Measurements from ENCODE around the gene C4orf46. TPM values are rescaled to one million over a fixed set of nuclear protein-coding genes. Genes with fewer than 3 reads are reported as not detected.

The C4orf46 gene
- total RNA-seq, 4 donors from 2014 or later, result 12.6 to 15.4 (median 13.2) TPM

- 85 to 88% methylated on average over 3 of the region's 3 CpGs for WGBS, 2 donors
- Histone ChIP-seq H3K4me3 (replicated peaks in 1 of 3) (no peak overlapping the region), H3K4me1 (peaks cover 10 to 11% of the 10 kb centered on the region in 2 donors), H3K36me3 (no peaks in the 10 kb centered on the region), H3K9me3 (no peaks in the 10 kb centered on the region), H3K27ac (no peak overlapping the region), H3K27me3 (no peaks in the 10 kb centered on the region)
- intact Hi-C loops (cut with DNase I), result no loop called here
- TF ChIP-seq, protein P1, sequence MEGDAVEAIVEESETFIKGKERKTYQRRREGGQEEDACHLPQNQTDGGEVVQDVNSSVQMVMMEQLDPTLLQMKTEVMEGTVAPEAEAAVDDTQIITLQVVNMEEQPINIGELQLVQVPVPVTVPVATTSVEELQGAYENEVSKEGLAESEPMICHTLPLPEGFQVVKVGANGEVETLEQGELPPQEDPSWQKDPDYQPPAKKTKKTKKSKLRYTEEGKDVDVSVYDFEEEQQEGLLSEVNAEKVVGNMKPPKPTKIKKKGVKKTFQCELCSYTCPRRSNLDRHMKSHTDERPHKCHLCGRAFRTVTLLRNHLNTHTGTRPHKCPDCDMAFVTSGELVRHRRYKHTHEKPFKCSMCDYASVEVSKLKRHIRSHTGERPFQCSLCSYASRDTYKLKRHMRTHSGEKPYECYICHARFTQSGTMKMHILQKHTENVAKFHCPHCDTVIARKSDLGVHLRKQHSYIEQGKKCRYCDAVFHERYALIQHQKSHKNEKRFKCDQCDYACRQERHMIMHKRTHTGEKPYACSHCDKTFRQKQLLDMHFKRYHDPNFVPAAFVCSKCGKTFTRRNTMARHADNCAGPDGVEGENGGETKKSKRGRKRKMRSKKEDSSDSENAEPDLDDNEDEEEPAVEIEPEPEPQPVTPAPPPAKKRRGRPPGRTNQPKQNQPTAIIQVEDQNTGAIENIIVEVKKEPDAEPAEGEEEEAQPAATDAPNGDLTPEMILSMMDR (IDR thresholded peaks at IDR 0.05), result no peak
- TF ChIP-seq POLR2A (IDR thresholded peaks at IDR 0.05), result no peak
- no peak for DNase-seq
Measured at GRCh38 chr4:158673633-158674032, 1.9 kb upstream of the C4orf46 start.

- intact Hi-C loops (cut with DNase I), result no loop called here
- H3K4me3 ChIP-seq (replicated peaks in 1 of 3), result peak within 1 kb of the TSS; percentile 56 to 94 (median 91)
Measured at GRCh38 chr4:158671915-158672806, 474 bp upstream of the C4orf46 start, which contains the start of gene ETFDH. TSS of gene ETFDH (plus strand) at chr4:158672296. CDS start at chr4:158672457, 161 bp downstream.

DNA sequence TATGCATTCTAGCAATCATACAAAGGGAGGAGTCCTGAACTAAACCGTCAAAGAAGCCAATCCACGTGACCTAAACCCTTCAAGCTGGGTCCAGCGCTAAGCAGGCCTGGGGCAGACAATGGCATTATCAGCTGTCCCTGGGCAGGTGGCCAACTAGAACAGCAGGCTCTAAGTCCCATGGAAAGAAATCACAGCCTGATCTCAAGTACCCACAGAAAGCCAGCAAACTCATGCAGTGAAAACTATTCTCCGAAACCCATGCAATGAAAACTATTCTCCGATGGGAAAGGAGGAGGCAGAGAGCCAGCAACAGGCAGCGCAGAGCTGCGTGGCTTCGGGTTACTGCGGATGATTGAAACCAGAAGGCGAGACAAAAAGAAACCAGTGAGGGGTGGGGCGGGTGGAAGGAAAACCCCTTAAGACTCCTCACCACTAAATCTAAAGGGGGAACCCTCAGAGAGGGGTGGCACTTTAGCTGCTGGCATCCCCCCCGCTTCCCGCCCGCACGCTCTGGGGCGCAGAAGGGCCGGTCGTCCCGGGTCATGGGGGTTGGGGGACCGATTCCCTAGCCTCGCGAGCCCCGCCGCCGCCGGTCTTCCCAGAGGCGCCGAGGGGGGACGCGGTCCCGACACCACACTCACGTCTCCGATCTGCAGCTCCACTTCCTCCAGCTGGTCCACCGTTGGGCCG lies 567 bp downstream of the C4orf46 start:
- peak overlapping the region; percentile 94 to 98 (median 96) for H3K27ac ChIP-seq
- peak; percentile 91 to 94 for DNase-seq
- no peaks in the 10 kb centered on the region for H3K36me3 ChIP-seq
- H3K4me1 ChIP-seq, result peaks cover 10 to 11% of the 10 kb centered on the region in 2 donors
- 0 to 2% methylated on average over 18 to 31 of the region's 35 CpGs for WGBS, 2 donors
- no peak for TF ChIP-seq POLR2A (IDR thresholded peaks at IDR 0.05)
- TF ChIP-seq, protein P1 (IDR thresholded peaks at IDR 0.05), result no peak
- no peaks in the 10 kb centered on the region for H3K9me3 ChIP-seq
- intact Hi-C loops (cut with DNase I), result no loop called here
- H3K4me3 ChIP-seq (replicated peaks in 1 of 3), result peak overlapping the region; percentile 56 to 91 (median 90)
- no peaks in the 10 kb centered on the region for H3K27me3 ChIP-seq

More at GRCh38 chr4:158671915-158672806, 474 bp upstream of the C4orf46 start, which contains the start of gene ETFDH:
- TF ChIP-seq, protein P1 (IDR thresholded peaks at IDR 0.05), result peak; percentile 30 to 76 (median 64)
- peak; percentile 59 to 94 for TF ChIP-seq POLR2A (IDR thresholded peaks at IDR 0.05)
- Histone ChIP-seq H3K27me3 (no peaks in the 10 kb centered on the region), H3K27ac (peak within 1 kb of the TSS; percentile 94 to 98 (median 96)), H3K4me1 (peaks cover 10 to 11% of the 10 kb centered on the region in 2 donors), H3K36me3 (no peaks in the 10 kb centered on the region), H3K9me3 (no peaks in the 10 kb centered on the region)
- peak; percentile 99 for DNase-seq
- WGBS, 2 donors, result 0 to 3% methylated on average over 19 to 48 of the region's 60 CpGs

GRCh38 chr4:158669310-158669709 lies 2.4 kb downstream of the C4orf46 start:
- DNase-seq, result no peak
- 86 to 88% methylated on average over 7 of the region's 7 CpGs for WGBS, 2 donors

More at GRCh38 chr4:158669310-158669709, 2.4 kb downstream of the C4orf46 start:
- H3K36me3 ChIP-seq, result no peaks in the 10 kb centered on the region
- H3K4me1 ChIP-seq, result peaks cover 10 to 11% of the 10 kb centered on the region in 2 donors
- no peaks in the 10 kb centered on the region for H3K27me3 ChIP-seq
- no peaks in the 10 kb centered on the region for H3K9me3 ChIP-seq
- intact Hi-C loops (cut with DNase I), result no loop called here
- no peak overlapping the region for H3K4me3 ChIP-seq (replicated peaks in 1 of 3)
- TF ChIP-seq, protein P1 (IDR thresholded peaks at IDR 0.05), result no peak
- TF ChIP-seq POLR2A (IDR thresholded peaks at IDR 0.05), result no peak
- H3K27ac ChIP-seq, result no peak overlapping the region

Data from thyroid gland (tissue), 4 donors.